OCI-LY3 (cell line): ENCODE data around the gene MUC12.

Experiments used
- CTCF ChIP-seq: fragments of 200-600, 300-600 bp; sonication (generic); IDR thresholded peaks from 2 replicates; pipeline ENCODE4 v1.5.1; 2014; ENCODE audit warnings: antibody characterized with exemption, low read length, low read depth
- EZH2phosphoT487 ChIP-seq: fragments of 200-600 bp; shearing (Covaris generic); IDR thresholded peaks from 2 replicates; pipeline ENCODE4 v1.6.1; 2018; ENCODE audit warnings: antibody characterized with exemption, mixed run types, low read depth

- TF ChIP-seq EZH2phosphoT487 = no peak
- no peak for TF ChIP-seq CTCF
Observed at GRCh38 chr7:100964630-100965029, 4.7 kb upstream of the MUC12 start.
